ENCODE results near the gene SKAP1.
"Not testable (repeated sequence)": the region's sequence is repeated elsewhere in the genome, so short reads cannot be mapped to it uniquely, and the experiment has no call there.

Gene SKAP1

GRCh38 chr17:48228720-48229119, 201.3 kb downstream of the SKAP1 start:
- DNase-seq, result peak; percentile 7 to 45
- TF ChIP-seq POLR2A (IDR thresholded peaks at IDR 0.05; ENCODE audit: low read length) (no peak), GATA1 (IDR thresholded peaks at IDR 0.05; ENCODE audit: low read depth, low read length) (no peak)

- TF ChIP-seq POLR2A (IDR thresholded peaks at IDR 0.05; ENCODE audit: low read length) (no peak), GATA1 (IDR thresholded peaks at IDR 0.05; ENCODE audit: low read depth, low read length) (no peak)
Observed at GRCh38 chr17:48225725-48226567, 204.1 kb downstream of the SKAP1 start.

GRCh38 chr17:48223945-48224344, 206.1 kb downstream of the SKAP1 start:
- no peak for DNase-seq
- TF ChIP-seq POLR2A (IDR thresholded peaks at IDR 0.05; ENCODE audit: low read length), result no peak
- TF ChIP-seq GATA1 (IDR thresholded peaks at IDR 0.05; ENCODE audit: low read depth, low read length), result no peak

More at GRCh38 chr17:48225725-48226567, 204.1 kb downstream of the SKAP1 start:
- DNase-seq, result no peak

GRCh38 chr17:48219617-48220016, 210.4 kb downstream of the SKAP1 start:
- DNase-seq, result peak; percentile 68 to 86
- TF ChIP-seq POLR2A (IDR thresholded peaks at IDR 0.05; ENCODE audit: low read length), result no peak
- TF ChIP-seq GATA1 (IDR thresholded peaks at IDR 0.05; ENCODE audit: low read depth, low read length), result no peak

- DNase-seq, result peak; percentile 31 to 33
- TF ChIP-seq GATA1 (IDR thresholded peaks at IDR 0.05; ENCODE audit: low read depth, low read length) (no peak), POLR2A (IDR thresholded peaks at IDR 0.05; ENCODE audit: low read length) (no peak)
Observed at GRCh38 chr17:48215583-48216139, 214.4 kb downstream of the SKAP1 start.

- no peak for DNase-seq
- TF ChIP-seq GATA1 (IDR thresholded peaks at IDR 0.05; ENCODE audit: low read depth, low read length) (no peak), POLR2A (IDR thresholded peaks at IDR 0.05; ENCODE audit: low read length) (no peak)
Observed at GRCh38 chr17:48213797-48214196, 216.2 kb downstream of the SKAP1 start.

GRCh38 chr17:48211787-48212186, 218.2 kb downstream of the SKAP1 start:
- TF ChIP-seq POLR2A (IDR thresholded peaks at IDR 0.05; ENCODE audit: low read length) (no peak), GATA1 (IDR thresholded peaks at IDR 0.05; ENCODE audit: low read depth, low read length) (no peak)

GRCh38 chr17:48211011-48211410, 219.0 kb downstream of the SKAP1 start:
- no peak for DNase-seq
- TF ChIP-seq POLR2A (IDR thresholded peaks at IDR 0.05; ENCODE audit: low read length) (no peak), GATA1 (IDR thresholded peaks at IDR 0.05; ENCODE audit: low read depth, low read length) (no peak)

More at GRCh38 chr17:48211787-48212186, 218.2 kb downstream of the SKAP1 start:
- no peak for DNase-seq

- no peak for TF ChIP-seq POLR2A (IDR thresholded peaks at IDR 0.05; ENCODE audit: low read length)
- TF ChIP-seq GATA1 (IDR thresholded peaks at IDR 0.05; ENCODE audit: low read depth, low read length), result no peak
- no peak for DNase-seq
Observed at GRCh38 chr17:48209973-48210372, 220.0 kb downstream of the SKAP1 start.

- no peak for TF ChIP-seq POLR2A (IDR thresholded peaks at IDR 0.05; ENCODE audit: low read length)
- no peak for TF ChIP-seq GATA1 (IDR thresholded peaks at IDR 0.05; ENCODE audit: low read depth, low read length)
- no peak for DNase-seq
Observed at GRCh38 chr17:48207776-48208544, 222.1 kb downstream of the SKAP1 start.

- not testable (repeated sequence) for DNase-seq
Observed at GRCh38 chr17:48207036-48207435, 223.0 kb downstream of the SKAP1 start.

- TF ChIP-seq GATA1 (IDR thresholded peaks at IDR 0.05; ENCODE audit: low read depth, low read length) (no peak), POLR2A (IDR thresholded peaks at IDR 0.05; ENCODE audit: low read length) (no peak)
- DNase-seq, result no peak
Observed at GRCh38 chr17:48202959-48203358, 227.1 kb downstream of the SKAP1 start.

- no peak for DNase-seq
- TF ChIP-seq POLR2A (IDR thresholded peaks at IDR 0.05; ENCODE audit: low read length), result no peak
- no peak for TF ChIP-seq GATA1 (IDR thresholded peaks at IDR 0.05; ENCODE audit: low read depth, low read length)
Observed at GRCh38 chr17:48198950-48199541, 231.0 kb downstream of the SKAP1 start.

- TF ChIP-seq GATA1 (IDR thresholded peaks at IDR 0.05; ENCODE audit: low read depth, low read length), result no peak
- TF ChIP-seq POLR2A (IDR thresholded peaks at IDR 0.05; ENCODE audit: low read length), result no peak
- DNase-seq, result no peak
Observed at GRCh38 chr17:48195910-48196309, 234.1 kb downstream of the SKAP1 start.

Data from erythroblast (primary cell).